Measurements from ENCODE around the gene LRRC2.

Gene LRRC2

GRCh38 chr3:46517784-46518181, 48.3 kb downstream of the LRRC2 start:
- DNase-seq (ENCODE audit: extremely low spot score) = no peak
- TF ChIP-seq, protein P1, sequence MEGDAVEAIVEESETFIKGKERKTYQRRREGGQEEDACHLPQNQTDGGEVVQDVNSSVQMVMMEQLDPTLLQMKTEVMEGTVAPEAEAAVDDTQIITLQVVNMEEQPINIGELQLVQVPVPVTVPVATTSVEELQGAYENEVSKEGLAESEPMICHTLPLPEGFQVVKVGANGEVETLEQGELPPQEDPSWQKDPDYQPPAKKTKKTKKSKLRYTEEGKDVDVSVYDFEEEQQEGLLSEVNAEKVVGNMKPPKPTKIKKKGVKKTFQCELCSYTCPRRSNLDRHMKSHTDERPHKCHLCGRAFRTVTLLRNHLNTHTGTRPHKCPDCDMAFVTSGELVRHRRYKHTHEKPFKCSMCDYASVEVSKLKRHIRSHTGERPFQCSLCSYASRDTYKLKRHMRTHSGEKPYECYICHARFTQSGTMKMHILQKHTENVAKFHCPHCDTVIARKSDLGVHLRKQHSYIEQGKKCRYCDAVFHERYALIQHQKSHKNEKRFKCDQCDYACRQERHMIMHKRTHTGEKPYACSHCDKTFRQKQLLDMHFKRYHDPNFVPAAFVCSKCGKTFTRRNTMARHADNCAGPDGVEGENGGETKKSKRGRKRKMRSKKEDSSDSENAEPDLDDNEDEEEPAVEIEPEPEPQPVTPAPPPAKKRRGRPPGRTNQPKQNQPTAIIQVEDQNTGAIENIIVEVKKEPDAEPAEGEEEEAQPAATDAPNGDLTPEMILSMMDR (IDR thresholded peaks at IDR 0.05; ENCODE audit: control extremely low read depth, extremely low read depth, low read depth, missing control alignments) = no peak
- ChIA-PET POLR2A (no interaction called here), CTCF (interaction anchor here (1.0 to 5.3 kb wide), 4 partner anchors 10 to 41 kb away, joined by 3 to 25 read pairs (median 3); no protein-coding TSS in a partner anchor)

DNA sequence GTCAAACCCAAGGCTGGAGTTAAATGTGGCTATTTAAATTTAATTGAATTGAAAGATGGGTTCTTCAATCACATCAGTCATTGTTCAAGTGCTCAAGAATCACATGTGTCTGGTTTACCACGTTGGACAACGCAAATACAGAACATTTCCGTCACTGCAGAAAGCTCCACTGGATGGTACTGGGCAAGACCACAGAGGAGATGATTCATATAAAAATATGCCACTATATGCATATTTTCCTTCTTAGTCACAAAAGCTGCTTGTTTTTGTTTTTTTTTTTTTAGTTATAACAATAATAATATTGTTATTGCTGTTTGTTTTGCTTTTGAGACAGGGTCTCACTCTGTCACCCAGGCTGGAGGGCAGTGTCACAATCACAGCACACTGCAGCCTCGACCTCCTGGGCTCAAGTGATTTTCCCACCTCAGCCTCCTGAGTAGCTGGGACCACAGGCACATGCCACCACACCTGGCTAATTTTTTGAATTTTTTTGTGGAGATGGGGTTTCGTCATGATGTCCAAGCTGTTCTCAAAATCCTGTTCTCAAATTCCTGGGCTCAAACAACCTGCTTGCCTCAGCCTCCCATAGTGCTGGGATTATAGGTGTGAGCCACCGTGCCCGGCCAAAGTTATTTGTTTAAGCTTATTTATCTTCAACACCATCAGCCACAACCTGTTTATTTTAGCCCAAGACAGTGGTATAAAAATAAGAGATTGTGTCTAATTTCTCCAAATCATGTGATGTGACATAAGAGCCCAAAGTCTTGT, 48.9 kb downstream of the LRRC2 start:
- POLR2A ChIA-PET = no interaction called here
- CTCF ChIA-PET = interaction anchor here (1.0 to 5.3 kb wide), 3 partner anchors 21 to 41 kb away, joined by 3 to 25 read pairs (median 3); no protein-coding TSS in a partner anchor
- TF ChIP-seq, protein P1 (IDR thresholded peaks at IDR 0.05; ENCODE audit: control extremely low read depth, extremely low read depth, low read depth, missing control alignments) = no peak
- no peak for DNase-seq (ENCODE audit: extremely low spot score)

DNA sequence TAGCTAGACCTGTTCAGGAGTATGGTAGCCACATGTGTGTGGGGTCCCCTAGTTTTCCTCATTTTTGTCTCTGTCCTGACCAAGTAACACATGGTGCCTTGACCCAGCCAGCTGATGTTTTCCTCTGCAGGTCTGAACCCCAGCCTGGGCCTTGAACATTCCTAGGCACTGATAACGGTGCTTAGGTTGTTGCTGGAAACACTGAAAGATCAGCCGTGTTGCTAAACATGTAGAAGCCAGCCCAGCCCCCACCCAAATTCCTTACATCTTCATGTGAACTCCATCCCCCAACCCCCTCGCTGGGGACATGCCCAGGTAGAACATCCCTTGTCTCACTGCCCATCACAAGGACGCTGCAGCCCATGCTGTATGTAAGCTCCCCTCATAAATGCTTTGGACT, 49.6 kb downstream of the LRRC2 start:
- TF ChIP-seq, protein P1 (IDR thresholded peaks at IDR 0.05; ENCODE audit: control extremely low read depth, extremely low read depth, low read depth, missing control alignments) = no peak
- POLR2A ChIA-PET = no interaction called here
- CTCF ChIA-PET = interaction anchor here (5.3 kb wide), 1 partner anchor 28 kb away, joined by 25 read pairs; no protein-coding TSS in a partner anchor
- no peak for DNase-seq (ENCODE audit: extremely low spot score)

DNA sequence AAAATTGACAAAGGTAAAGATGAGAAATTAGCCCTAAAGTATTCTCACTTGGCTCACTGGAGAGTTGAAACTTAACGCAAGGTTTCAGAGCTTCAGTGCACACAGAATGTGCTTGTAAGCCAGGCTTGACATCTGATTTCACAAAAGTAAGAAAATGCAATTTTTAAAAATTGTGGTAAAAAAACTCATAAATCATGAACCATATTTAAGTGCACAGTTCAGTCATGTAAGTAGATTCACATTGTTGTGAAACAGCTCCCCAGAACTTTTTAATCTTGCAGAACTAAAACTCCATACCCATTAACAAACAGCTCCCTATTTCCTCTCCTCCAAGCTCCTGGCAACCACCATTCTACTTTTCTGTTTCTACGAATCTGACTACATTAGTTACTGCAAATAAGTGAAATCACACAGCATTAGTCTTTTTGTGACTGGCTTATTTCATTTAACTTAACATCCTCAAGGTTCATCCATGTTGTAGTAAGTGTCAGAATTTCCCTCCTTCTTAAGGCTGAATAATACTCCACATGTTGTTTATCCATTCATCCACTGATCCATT, 53.8 kb downstream of the LRRC2 start:
- ChIA-PET CTCF (interaction anchor here (1.3 to 2.0 kb wide), 2 partner anchors 10 to 15 kb away, joined by 3 to 7 read pairs; no protein-coding TSS in a partner anchor), POLR2A (no interaction called here)
- no peak for DNase-seq (ENCODE audit: extremely low spot score)
- TF ChIP-seq, protein P1 (IDR thresholded peaks at IDR 0.05; ENCODE audit: control extremely low read depth, extremely low read depth, low read depth, missing control alignments) = no peak

DNA sequence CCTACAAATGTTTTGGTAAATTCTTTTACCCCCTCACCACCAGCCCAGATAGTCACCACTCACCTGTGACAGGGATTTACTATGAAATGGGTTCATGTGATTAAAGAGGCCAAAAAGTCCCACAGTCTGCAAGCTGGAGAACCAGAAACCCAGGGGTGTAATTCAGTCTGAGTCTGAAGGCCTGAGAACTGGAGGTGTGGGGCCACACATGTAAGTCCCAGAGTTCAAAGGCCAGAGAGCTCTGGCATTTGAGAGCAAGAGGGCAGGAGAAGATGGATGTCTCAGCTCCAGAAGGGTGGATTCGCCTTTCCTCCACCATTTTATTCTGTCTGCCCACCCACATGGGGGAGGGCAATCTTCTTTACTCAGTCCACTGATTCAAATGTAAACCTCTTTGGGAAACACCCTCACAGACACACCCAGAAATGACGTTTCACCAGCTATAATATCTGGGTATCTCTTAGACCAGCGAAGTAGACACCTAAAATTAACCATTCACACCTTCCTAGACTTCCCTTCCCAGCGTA, 56.4 kb downstream of the LRRC2 start:
- DNase-seq (ENCODE audit: extremely low spot score) = no peak
- CTCF ChIA-PET = interaction anchor here (1.0 to 2.3 kb wide), 4 partner anchors 13 to 120 kb away, joined by 3 to 16 read pairs (median 4); no protein-coding TSS in a partner anchor
- POLR2A ChIA-PET = no interaction called here
- TF ChIP-seq, protein P1 (IDR thresholded peaks at IDR 0.05; ENCODE audit: control extremely low read depth, extremely low read depth, low read depth, missing control alignments) = no peak

- DNase-seq (ENCODE audit: extremely low spot score) = no peak
- ChIA-PET CTCF (interaction anchor here (1.0 to 2.3 kb wide), 4 partner anchors 12 to 121 kb away, joined by 3 to 16 read pairs (median 4); no protein-coding TSS in a partner anchor), POLR2A (no interaction called here)
- TF ChIP-seq, protein P1 (IDR thresholded peaks at IDR 0.05; ENCODE audit: control extremely low read depth, extremely low read depth, low read depth, missing control alignments) = no peak
These were observed 57.1 kb downstream of the LRRC2 start for GRCh38 chr3:46508850-46509591.

Data from GM10248 (cell line).